Activated CD4-positive, alpha-beta T cell treated with anti-CD3 and anti-CD28 coated beads for 24 hours (primary cell): ENCODE data around the gene SLC39A3.

ENCODE experiments used
- DNase-seq, 2 donors: peaks; one replicate each; pipeline ENCODE4 v3.0.0-alpha.2; 2020; ENCODE audit warnings: low read depth in 2 of 2

The SLC39A3 gene

GRCh38 chr19:2768365-2769132, 28.7 kb upstream of the SLC39A3 start:
- no peak for DNase-seq

GRCh38 chr19:2767688-2768087, 27.9 kb upstream of the SLC39A3 start:
- no peak for DNase-seq

- DNase-seq = no peak
Measured at GRCh38 chr19:2766594-2767372, 27.0 kb upstream of the SLC39A3 start.

- no peak for DNase-seq
Measured at GRCh38 chr19:2765376-2765775, 25.6 kb upstream of the SLC39A3 start.

GRCh38 chr19:2764945-2765344, 25.1 kb upstream of the SLC39A3 start:
- DNase-seq = no peak

- DNase-seq = no peak
Measured at GRCh38 chr19:2763687-2764086, 23.9 kb upstream of the SLC39A3 start.

- no peak for DNase-seq
Measured at GRCh38 chr19:2762783-2763496, 23.1 kb upstream of the SLC39A3 start.

- no peak for DNase-seq
Measured at GRCh38 chr19:2761876-2762782, 22.3 kb upstream of the SLC39A3 start.

- no peak for DNase-seq
Measured at GRCh38 chr19:2761309-2761677, 21.5 kb upstream of the SLC39A3 start.

GRCh38 chr19:2759965-2760364, 20.1 kb upstream of the SLC39A3 start:
- no peak for DNase-seq

- DNase-seq = no peak
Measured at GRCh38 chr19:2759362-2759761, 19.5 kb upstream of the SLC39A3 start.

GRCh38 chr19:2758601-2759313, 18.9 kb upstream of the SLC39A3 start:
- DNase-seq = no peak

- no peak for DNase-seq
Measured at GRCh38 chr19:2756921-2757881, 17.4 kb upstream of the SLC39A3 start.

- DNase-seq = no peak
Measured at GRCh38 chr19:2756477-2756876, 16.7 kb upstream of the SLC39A3 start.

- no peak for DNase-seq
Measured at GRCh38 chr19:2755811-2756210, 16.0 kb upstream of the SLC39A3 start.

GRCh38 chr19:2755448-2755705, 15.6 kb upstream of the SLC39A3 start:
- DNase-seq = no peak

- DNase-seq = no peak
Measured at GRCh38 chr19:2754659-2755447, 15.0 kb upstream of the SLC39A3 start.

GRCh38 chr19:2751438-2751830, 11.6 kb upstream of the SLC39A3 start:
- no peak for DNase-seq

GRCh38 chr19:2750808-2751437, 11.1 kb upstream of the SLC39A3 start:
- DNase-seq = no peak
